GM18909 (cell line): ENCODE measurements around the gene NANOGP8.
"Not testable (repeated sequence)": the region's sequence is repeated elsewhere in the genome, so short reads cannot be mapped to it uniquely, and the experiment has no call there.

Experiments
- ATAC-seq: cut with Tn5 transposase; IDR thresholded peaks from one replicate; pipeline ENCODE4 v1.9.1; 2021; ENCODE audit warnings: mild to moderate bottlenecking; ENCODE audit not compliant: unreplicated experiment, poor library complexity

The NANOGP8 gene

GRCh38 chr15:35085176-35085919 lies at the start of gene NANOGP8:
Gene NANOGP8 (minus strand): TSS chr15:35085295. CDS start chr15:35085110, 185 bp downstream.
- ATAC-seq, result not testable (repeated sequence)

- ATAC-seq, result no peak
These were observed 49.2 kb upstream of the NANOGP8 start for GRCh38 chr15:35134299-35134698.

- no peak for ATAC-seq
These were observed 45.1 kb upstream of the NANOGP8 start for GRCh38 chr15:35130245-35130644.

GRCh38 chr15:35129361-35129760 lies 44.3 kb upstream of the NANOGP8 start:
- no peak for ATAC-seq

- ATAC-seq, result no peak
These were observed 42.6 kb upstream of the NANOGP8 start for GRCh38 chr15:35127717-35128116.

- ATAC-seq, result no peak
These were observed 41.1 kb upstream of the NANOGP8 start for GRCh38 chr15:35126236-35126635.

- no peak for ATAC-seq
These were observed 38.6 kb upstream of the NANOGP8 start for GRCh38 chr15:35123743-35124142.

GRCh38 chr15:35121611-35122359 lies 36.7 kb upstream of the NANOGP8 start:
- no peak for ATAC-seq

- no peak for ATAC-seq
These were observed 35.1 kb upstream of the NANOGP8 start for GRCh38 chr15:35120173-35120572.

- ATAC-seq, result no peak
These were observed 33.9 kb upstream of the NANOGP8 start for GRCh38 chr15:35118960-35119359.

GRCh38 chr15:35117543-35118265 lies 32.6 kb upstream of the NANOGP8 start:
- ATAC-seq, result no peak

- no peak for ATAC-seq
These were observed 30.1 kb upstream of the NANOGP8 start for GRCh38 chr15:35115155-35115725.

GRCh38 chr15:35112346-35112745 lies 27.3 kb upstream of the NANOGP8 start:
- no peak for ATAC-seq

- ATAC-seq, result no peak
These were observed 26.8 kb upstream of the NANOGP8 start for GRCh38 chr15:35111861-35112260.

- no peak for ATAC-seq
These were observed 23.4 kb upstream of the NANOGP8 start for GRCh38 chr15:35108453-35108852.

- no peak for ATAC-seq
These were observed 22.5 kb upstream of the NANOGP8 start for GRCh38 chr15:35107561-35107960.

GRCh38 chr15:35107122-35107521 lies 22.0 kb upstream of the NANOGP8 start:
- ATAC-seq, result no peak

- ATAC-seq, result no peak
These were observed 19.5 kb upstream of the NANOGP8 start for GRCh38 chr15:35104526-35105147.

- no peak for ATAC-seq
These were observed 17.1 kb upstream of the NANOGP8 start for GRCh38 chr15:35102186-35102585.

GRCh38 chr15:35101335-35101734 lies 16.2 kb upstream of the NANOGP8 start:
- no peak for ATAC-seq
